GM12864 (cell line): Measurements from ENCODE around the gene LARGE1.

Experiments
- DNase-seq: peaks from one replicate; pipeline ENCODE4 v3.0.0-alpha.2; 2011; ENCODE audit warnings: low read depth
- H3K4me3 ChIP-seq: 2 replicates; pipeline ENCODE4 v1.5.1; 2011; ENCODE audit warnings: mild to moderate bottlenecking, low read depth, low read length, control low read depth
- TF ChIP-seq, protein P1 (sequence below): IDR thresholded peaks from 2 replicates; pipeline ENCODE4 v1.5.1; 2011; ENCODE audit warnings: low read depth, mild to moderate bottlenecking, moderate library complexity, low read length, control low read depth, inconsistent platforms; ENCODE audit errors: missing control alignments

Gene LARGE1

GRCh38 chr22:33906475-33906874 is 13.8 kb downstream of the LARGE1 start:
- no peak for DNase-seq
- TF ChIP-seq, protein P1, sequence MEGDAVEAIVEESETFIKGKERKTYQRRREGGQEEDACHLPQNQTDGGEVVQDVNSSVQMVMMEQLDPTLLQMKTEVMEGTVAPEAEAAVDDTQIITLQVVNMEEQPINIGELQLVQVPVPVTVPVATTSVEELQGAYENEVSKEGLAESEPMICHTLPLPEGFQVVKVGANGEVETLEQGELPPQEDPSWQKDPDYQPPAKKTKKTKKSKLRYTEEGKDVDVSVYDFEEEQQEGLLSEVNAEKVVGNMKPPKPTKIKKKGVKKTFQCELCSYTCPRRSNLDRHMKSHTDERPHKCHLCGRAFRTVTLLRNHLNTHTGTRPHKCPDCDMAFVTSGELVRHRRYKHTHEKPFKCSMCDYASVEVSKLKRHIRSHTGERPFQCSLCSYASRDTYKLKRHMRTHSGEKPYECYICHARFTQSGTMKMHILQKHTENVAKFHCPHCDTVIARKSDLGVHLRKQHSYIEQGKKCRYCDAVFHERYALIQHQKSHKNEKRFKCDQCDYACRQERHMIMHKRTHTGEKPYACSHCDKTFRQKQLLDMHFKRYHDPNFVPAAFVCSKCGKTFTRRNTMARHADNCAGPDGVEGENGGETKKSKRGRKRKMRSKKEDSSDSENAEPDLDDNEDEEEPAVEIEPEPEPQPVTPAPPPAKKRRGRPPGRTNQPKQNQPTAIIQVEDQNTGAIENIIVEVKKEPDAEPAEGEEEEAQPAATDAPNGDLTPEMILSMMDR: no peak
- H3K4me3 ChIP-seq: no peak overlapping the region

DNA sequence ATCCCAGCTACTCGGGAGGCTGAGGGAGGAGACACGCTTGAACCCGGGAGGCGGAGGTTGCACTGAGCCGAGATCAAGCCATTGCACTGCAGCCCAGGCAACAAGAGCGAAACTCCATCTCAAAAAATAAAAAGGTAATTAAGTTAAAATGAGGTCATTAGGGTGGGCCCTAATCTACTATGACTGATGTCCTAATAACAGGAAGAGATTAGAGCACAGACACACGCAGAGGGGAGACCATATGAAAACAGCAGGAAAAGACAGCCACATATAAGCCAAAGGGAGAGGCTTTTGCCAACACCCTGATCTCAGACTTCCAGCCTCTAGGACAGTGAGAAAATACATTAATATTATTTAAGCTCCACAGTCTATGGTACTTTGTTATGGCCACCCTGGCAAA is 17.3 kb downstream of the LARGE1 start:
- TF ChIP-seq, protein P1: no peak
- no peak for DNase-seq

DNA sequence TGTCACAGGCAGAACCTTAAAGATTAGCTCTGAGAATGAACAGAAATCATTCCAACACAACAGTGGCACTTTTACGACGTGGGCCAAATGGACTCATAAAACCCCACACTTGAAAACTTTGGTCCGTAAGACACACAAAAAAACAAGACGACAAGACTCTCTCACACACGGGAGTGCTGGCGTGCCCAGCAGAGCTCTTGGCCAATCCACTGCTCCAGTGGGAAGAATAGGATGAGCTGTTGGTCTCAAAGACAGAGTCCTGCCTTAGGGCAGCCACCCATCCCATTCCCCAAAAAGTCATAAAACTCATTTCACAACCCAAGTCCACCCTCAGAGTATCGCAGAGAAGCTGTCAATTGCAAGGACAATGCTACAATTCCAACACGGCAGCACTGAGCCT is 18.2 kb downstream of the LARGE1 start:
- TF ChIP-seq, protein P1: no peak

More for the DNA sequence above, 17.3 kb downstream of the LARGE1 start:
- H3K4me3 ChIP-seq: no peak overlapping the region

GRCh38 chr22:33898121-33898520 is 22.2 kb downstream of the LARGE1 start:
- TF ChIP-seq, protein P1: no peak
- DNase-seq: no peak
- no peak overlapping the region; the same call in 1 of the 2 replicates for H3K4me3 ChIP-seq

More for the DNA sequence above, 18.2 kb downstream of the LARGE1 start:
- DNase-seq: no peak
- H3K4me3 ChIP-seq: no peak overlapping the region

- TF ChIP-seq, protein P1: no peak
- no peak for DNase-seq
- peak overlapping the region; percentile 39 for H3K4me3 ChIP-seq
Measured at GRCh38 chr22:33897448-33897835, 22.8 kb downstream of the LARGE1 start.

DNA sequence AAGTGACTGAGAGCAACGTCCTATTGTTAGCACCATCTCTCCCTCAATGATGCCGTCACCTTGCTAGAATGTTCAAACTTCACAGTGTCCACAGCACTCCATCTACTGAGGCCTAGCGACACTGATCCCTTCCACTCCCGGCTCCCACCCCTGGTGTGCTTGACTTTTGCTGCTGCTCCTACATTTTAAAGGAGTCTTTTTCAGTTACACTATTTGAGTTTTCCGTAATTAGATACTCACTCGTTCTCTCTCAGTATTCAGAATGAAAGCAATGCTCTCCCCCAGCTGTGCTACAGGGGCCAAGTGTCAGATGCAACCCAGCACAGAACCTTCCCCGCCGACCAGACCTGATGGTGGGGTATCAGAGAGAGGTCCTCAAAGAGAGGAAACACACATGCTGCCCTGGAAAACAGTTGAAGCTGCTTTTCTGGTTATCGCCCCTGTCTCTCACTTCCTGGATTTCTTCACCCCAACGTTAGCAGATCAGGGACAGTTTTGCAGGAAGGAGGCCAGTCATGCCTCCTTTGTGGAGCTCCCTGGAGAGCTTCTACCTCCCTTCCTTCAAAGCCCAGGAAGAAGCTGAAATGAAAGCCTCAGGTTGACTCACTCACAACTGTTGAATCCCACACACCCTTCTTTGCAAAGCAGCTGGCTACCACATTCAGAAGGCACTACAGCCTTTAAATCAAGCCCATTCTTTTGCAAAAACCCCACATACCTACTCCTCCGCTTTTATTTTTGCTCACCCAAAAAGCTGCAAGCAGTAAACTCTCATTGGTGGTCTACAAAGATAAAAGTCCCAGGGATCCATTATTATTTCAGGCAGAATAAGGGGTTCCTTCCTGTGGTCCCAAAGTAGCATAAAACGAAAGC is 23.5 kb downstream of the LARGE1 start:
- peak overlapping the region; percentile 39 for H3K4me3 ChIP-seq
- TF ChIP-seq, protein P1: no peak
- DNase-seq: peak; percentile 60
